Ishikawa (cell line): ENCODE data around the gene ADAM11.

ENCODE experiments used
- CEBPB ChIP-seq: IDR thresholded peaks from 2 replicates; pipeline ENCODE4 v1.6.1; 2012
- CREB1 ChIP-seq: IDR thresholded peaks from 2 replicates; pipeline ENCODE4 v1.6.1; 2012; ENCODE audit warnings: low read depth
- EGR1 ChIP-seq: IDR thresholded peaks from 2 replicates; pipeline ENCODE4 v1.6.1; 2012
- EP300 ChIP-seq: IDR thresholded peaks from 2 replicates; pipeline ENCODE4 v1.6.1; 2012; ENCODE audit warnings: borderline replicate concordance
- FOXM1 ChIP-seq: IDR thresholded peaks from 2 replicates; pipeline ENCODE4 v1.6.1; 2012; ENCODE audit warnings: low read depth, borderline replicate concordance
- MAX ChIP-seq: IDR thresholded peaks from 2 replicates; pipeline ENCODE4 v1.6.1; 2012
- NFIC ChIP-seq: IDR thresholded peaks from 2 replicates; pipeline ENCODE4 v1.6.1; 2012
- RAD21 ChIP-seq: IDR thresholded peaks from 2 replicates; pipeline ENCODE4 v1.6.1; 2012; ENCODE audit warnings: low read depth
- REST ChIP-seq: IDR thresholded peaks from 2 replicates; pipeline ENCODE4 v1.6.1; 2012; ENCODE audit warnings: low read depth, mild to moderate bottlenecking
- TAF1 ChIP-seq: IDR thresholded peaks from 2 replicates; pipeline ENCODE4 v1.6.1; 2012; ENCODE audit warnings: low read depth, mild to moderate bottlenecking
- TCF12 ChIP-seq: IDR thresholded peaks from 2 replicates; pipeline ENCODE4 v1.6.1; 2012; ENCODE audit warnings: low read depth
- TEAD4 ChIP-seq: IDR thresholded peaks from 2 replicates; pipeline ENCODE4 v1.6.1; 2012
- USF1 ChIP-seq: IDR thresholded peaks from 2 replicates; pipeline ENCODE4 v1.6.1; 2012
- YY1 ChIP-seq: IDR thresholded peaks from 2 replicates; pipeline ENCODE4 v1.6.1; 2012; ENCODE audit warnings: low read depth
- ZBTB7A ChIP-seq: IDR thresholded peaks from 2 replicates; pipeline ENCODE4 v1.6.1; 2012; ENCODE audit warnings: low read depth

ADAM11 gene

GRCh38 chr17:44758414-44759085 is at the start of gene ADAM11:
ADAM11 (plus strand) TSS chr17:44758988; CDS start chr17:44759200, 212 bp downstream.
- TF ChIP-seq USF1 (peak; percentile 66), MAX (0 out of 2 replicates have a peak, but pooled peaks have one; percentile 11), ZBTB7A (peak; percentile 30; the same call in 1 of the 2 replicates), NFIC (no peak)

DNA sequence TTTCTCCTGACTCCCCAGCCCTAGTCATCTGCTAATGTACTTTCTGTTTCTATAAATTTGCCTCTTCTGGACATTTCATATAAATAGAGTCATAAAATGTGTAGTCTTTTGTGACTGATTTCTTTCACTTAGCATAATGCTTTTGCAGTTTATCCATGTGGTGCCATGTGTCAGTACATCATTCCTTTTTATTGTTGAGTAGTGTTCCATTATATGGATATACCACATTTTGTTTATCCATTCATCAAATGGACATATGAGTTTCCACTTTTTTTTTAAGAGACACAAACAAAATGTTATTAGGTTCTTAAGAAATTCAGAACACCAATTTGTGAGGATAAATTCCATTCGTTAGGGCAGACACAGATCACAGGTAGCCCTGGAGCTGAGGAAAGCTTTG is 39.3 kb upstream of the ADAM11 start:
- TF ChIP-seq YY1 (no peak), RAD21 (no peak)

GRCh38 chr17:44722254-44722653 is 36.5 kb upstream of the ADAM11 start:
- TF ChIP-seq EGR1: no peak
- TF ChIP-seq NFIC: no peak
- no peak for TF ChIP-seq MAX
- no peak for TF ChIP-seq CEBPB
- TF ChIP-seq ZBTB7A: no peak
- no peak for TF ChIP-seq FOXM1
- TF ChIP-seq CREB1: no peak
- no peak for TF ChIP-seq EP300
- TF ChIP-seq TCF12: no peak
- no peak for TF ChIP-seq RAD21
- TF ChIP-seq TAF1: no peak
- TF ChIP-seq USF1: no peak
- TF ChIP-seq REST: no peak
- no peak for TF ChIP-seq YY1
- no peak for TF ChIP-seq TEAD4

GRCh38 chr17:44733753-44734152 is 25.0 kb upstream of the ADAM11 start:
- no peak for TF ChIP-seq CEBPB
- TF ChIP-seq RAD21: peak; percentile 23; the same call in 1 of the 2 replicates

GRCh38 chr17:44734272-44734671 is 24.5 kb upstream of the ADAM11 start:
- TF ChIP-seq REST (no peak), EGR1 (no peak), CREB1 (no peak), CEBPB (no peak), MAX (no peak), RAD21 (no peak), FOXM1 (no peak), EP300 (no peak), USF1 (no peak), TCF12 (no peak)

- no peak for TF ChIP-seq ZBTB7A
- TF ChIP-seq USF1: no peak
- TF ChIP-seq TCF12: no peak
- no peak for TF ChIP-seq CREB1
- TF ChIP-seq NFIC: no peak
- TF ChIP-seq RAD21: no peak
- no peak for TF ChIP-seq TEAD4
- TF ChIP-seq CEBPB: no peak
- TF ChIP-seq YY1: no peak
- TF ChIP-seq EP300: no peak
- TF ChIP-seq EGR1: no peak
- TF ChIP-seq TAF1: no peak
- no peak for TF ChIP-seq REST
- TF ChIP-seq FOXM1: no peak
- no peak for TF ChIP-seq MAX
Measured at GRCh38 chr17:44736551-44737240, 22.1 kb upstream of the ADAM11 start.
